OCI-LY1 (cell line): ENCODE measurements around the gene PLEKHG3.

ENCODE experiments used
- H2AFZ ChIP-seq: fragments of 200-600 bp; sonication (generic), shearing (Covaris generic); 2 replicates; pipeline ENCODE4 v1.6.0; 2014; ENCODE audit warnings: antibody characterized with exemption, mild to moderate bottlenecking, low read length
- H3F3A ChIP-seq: fragments of 200-600 bp; sonication (generic), shearing (Covaris generic); 2 replicates; pipeline ENCODE4 v1.6.0; 2014; ENCODE audit warnings: mild to moderate bottlenecking, antibody characterized with exemption, low read length, moderate library complexity; ENCODE audit not compliant: insufficient read depth
- H3K27ac ChIP-seq: fragments of 200-600 bp; sonication (generic); 2 replicates; pipeline ENCODE4 v1.5.1; 2014; ENCODE audit warnings: low read length, mixed run types, mild to moderate bottlenecking, low read depth; ENCODE audit not compliant: poor library complexity, severe bottlenecking
- H3K27me3 ChIP-seq: fragments of 200-600 bp; sonication (generic); 2 replicates; pipeline ENCODE4 v1.6.0; 2014; ENCODE audit warnings: antibody characterized with exemption, mild to moderate bottlenecking, low read length, moderate library complexity; ENCODE audit not compliant: insufficient read depth
- H3K36me3 ChIP-seq: fragments of 200-600 bp; sonication (generic); 2 replicates; pipeline ENCODE4 v1.6.1; 2014; ENCODE audit warnings: mild to moderate bottlenecking, antibody characterized with exemption, low read length, moderate library complexity, mixed read lengths; ENCODE audit not compliant: insufficient read depth
- H3K4me1 ChIP-seq: fragments of 200-600 bp; sonication (generic); 2 replicates; pipeline ENCODE4 v1.5.1; 2014; ENCODE audit warnings: mild to moderate bottlenecking, low read length, moderate library complexity; ENCODE audit not compliant: insufficient read depth, severe bottlenecking
- H3K4me2 ChIP-seq: fragments of 200-600 bp; sonication (generic), shearing (Covaris generic); 2 replicates; pipeline ENCODE4 v1.6.1; 2014; ENCODE audit warnings: low read length
- H3K4me3 ChIP-seq: fragments of 200-600 bp; sonication (generic); 2 replicates; pipeline ENCODE4 v1.5.1; 2014; ENCODE audit warnings: low read length, low read depth, mild to moderate bottlenecking, mixed read lengths; ENCODE audit not compliant: poor library complexity, severe bottlenecking
- H3K79me2 ChIP-seq: fragments of 200-600 bp; shearing (Covaris generic); 2 replicates; pipeline ENCODE4 v1.6.1; 2016; ENCODE audit warnings: mixed run types, low read length, mixed read lengths; ENCODE audit not compliant: insufficient read depth
- H3K9ac ChIP-seq: fragments of 200-600 bp; sonication (generic), shearing (Covaris generic); 2 replicates; pipeline ENCODE4 v1.6.1; 2014; ENCODE audit warnings: mild to moderate bottlenecking, low read length, mixed read lengths
- H3K9me2 ChIP-seq: fragments of 200-600 bp; sonication (generic), shearing (Covaris generic); 2 replicates; pipeline ENCODE4 v1.6.1; 2014; ENCODE audit warnings: low read depth, mild to moderate bottlenecking, low read length, mixed read lengths
- H3K9me3 ChIP-seq: fragments of 200-600 bp; shearing (Covaris generic); 2 replicates; pipeline ENCODE4 v1.6.1; 2014; ENCODE audit warnings: low read length, mixed read lengths
- H4K20me1 ChIP-seq: fragments of 200-600 bp; sonication (generic), shearing (Covaris generic); 2 replicates; pipeline ENCODE4 v1.6.0; 2016; ENCODE audit warnings: mild to moderate bottlenecking, low read length; ENCODE audit not compliant: insufficient read depth
- EZH2 ChIP-seq: fragments of 200-600 bp; sonication (generic), shearing (Covaris generic); IDR thresholded peaks from 2 replicates; pipeline ENCODE4 v1.8.0; 2017; ENCODE audit warnings: borderline replicate concordance, mixed run types, mild to moderate bottlenecking, antibody characterized with exemption, low read length, moderate library complexity, mixed read lengths
- TF ChIP-seq, protein P1 (sequence below): fragments of 200-600 bp; sonication (generic), shearing (Covaris generic); IDR thresholded peaks from 2 replicates; pipeline ENCODE4 v1.5.1; 2017; ENCODE audit warnings: mild to moderate bottlenecking, antibody characterized with exemption, low read length, moderate library complexity, mixed read lengths

The PLEKHG3 gene

DNA sequence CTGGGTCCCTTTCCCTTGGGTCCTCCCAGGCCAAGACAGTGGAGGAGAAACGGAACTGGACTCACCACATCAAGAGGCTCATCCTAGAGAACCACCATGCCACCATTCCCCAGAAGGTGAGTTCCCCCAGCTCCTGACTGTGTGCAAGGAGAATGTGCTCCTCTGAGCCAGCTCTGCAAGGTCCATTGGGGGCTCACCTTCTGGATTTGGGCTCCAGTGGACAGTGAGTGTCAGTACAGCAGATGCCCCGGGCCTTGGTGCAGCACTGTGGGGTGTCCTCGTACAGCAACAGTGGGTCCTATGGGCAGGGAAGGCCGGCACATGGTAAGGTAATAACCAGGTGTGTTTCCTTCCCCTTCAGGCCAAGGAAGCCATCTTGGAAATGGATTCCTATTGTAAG is 27.8 kb downstream of the PLEKHG3 start:
- H3K4me1 ChIP-seq: no peaks in the 10 kb centered on the region
- no peak overlapping the region for H3K9ac ChIP-seq
- no peaks in the 10 kb centered on the region for H3K36me3 ChIP-seq
- H4K20me1 ChIP-seq: no peaks in the 10 kb centered on the region
- H2AFZ ChIP-seq: no peak overlapping the region
- H3K79me2 ChIP-seq: no peaks in the 10 kb centered on the region
- H3K4me2 ChIP-seq: no peak overlapping the region
- H3K9me2 ChIP-seq: no peaks in the 10 kb centered on the region
- H3K27ac ChIP-seq: no peak overlapping the region
- H3F3A ChIP-seq: no peaks in the 10 kb centered on the region
- H3K4me3 ChIP-seq: no peak overlapping the region
- no peak for TF ChIP-seq EZH2
- TF ChIP-seq, protein P1, sequence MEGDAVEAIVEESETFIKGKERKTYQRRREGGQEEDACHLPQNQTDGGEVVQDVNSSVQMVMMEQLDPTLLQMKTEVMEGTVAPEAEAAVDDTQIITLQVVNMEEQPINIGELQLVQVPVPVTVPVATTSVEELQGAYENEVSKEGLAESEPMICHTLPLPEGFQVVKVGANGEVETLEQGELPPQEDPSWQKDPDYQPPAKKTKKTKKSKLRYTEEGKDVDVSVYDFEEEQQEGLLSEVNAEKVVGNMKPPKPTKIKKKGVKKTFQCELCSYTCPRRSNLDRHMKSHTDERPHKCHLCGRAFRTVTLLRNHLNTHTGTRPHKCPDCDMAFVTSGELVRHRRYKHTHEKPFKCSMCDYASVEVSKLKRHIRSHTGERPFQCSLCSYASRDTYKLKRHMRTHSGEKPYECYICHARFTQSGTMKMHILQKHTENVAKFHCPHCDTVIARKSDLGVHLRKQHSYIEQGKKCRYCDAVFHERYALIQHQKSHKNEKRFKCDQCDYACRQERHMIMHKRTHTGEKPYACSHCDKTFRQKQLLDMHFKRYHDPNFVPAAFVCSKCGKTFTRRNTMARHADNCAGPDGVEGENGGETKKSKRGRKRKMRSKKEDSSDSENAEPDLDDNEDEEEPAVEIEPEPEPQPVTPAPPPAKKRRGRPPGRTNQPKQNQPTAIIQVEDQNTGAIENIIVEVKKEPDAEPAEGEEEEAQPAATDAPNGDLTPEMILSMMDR: no peak
- H3K27me3 ChIP-seq: no peaks in the 10 kb centered on the region
- H3K9me3 ChIP-seq: no peaks in the 10 kb centered on the region

DNA sequence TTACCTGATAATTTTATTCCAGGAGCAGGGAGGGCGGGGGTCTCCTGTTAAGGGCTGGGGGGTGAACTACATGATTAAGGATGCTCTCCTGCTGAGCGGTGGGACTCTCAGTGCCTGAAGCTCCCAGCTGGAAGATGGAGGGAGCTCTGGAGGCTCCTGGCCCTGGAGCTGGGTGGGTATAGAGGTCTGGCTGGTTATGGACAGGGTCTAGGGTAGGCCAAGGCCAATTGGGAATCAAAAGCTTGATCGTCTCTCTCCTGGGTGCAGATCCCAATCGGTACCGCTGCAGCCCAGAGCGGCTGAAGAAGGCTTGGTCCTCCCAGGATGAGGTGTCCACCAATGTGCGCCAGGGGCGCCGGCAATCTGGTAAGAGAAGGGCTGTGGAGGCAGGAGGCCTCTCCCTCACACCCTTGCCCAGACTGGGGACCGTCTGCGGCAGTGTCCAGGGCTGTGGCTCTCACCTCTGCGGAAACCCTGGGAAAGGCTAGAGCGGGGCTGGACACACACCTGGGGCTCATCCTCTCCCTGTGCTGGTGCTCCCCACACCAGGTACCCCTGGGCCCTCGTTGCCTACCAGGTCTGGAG is 28.4 kb downstream of the PLEKHG3 start:
- TF ChIP-seq EZH2: no peak
- TF ChIP-seq, protein P1: no peak
- Histone ChIP-seq H3K9me3 (no peaks in the 10 kb centered on the region), H2AFZ (no peak overlapping the region), H3K36me3 (no peaks in the 10 kb centered on the region), H3K27me3 (no peaks in the 10 kb centered on the region), H3K4me1 (no peaks in the 10 kb centered on the region), H4K20me1 (no peaks in the 10 kb centered on the region), H3K27ac (no peak overlapping the region), H3K4me2 (no peak overlapping the region), H3K9ac (no peak overlapping the region), H3K9me2 (no peaks in the 10 kb centered on the region), H3K4me3 (no peak overlapping the region), H3F3A (no peaks in the 10 kb centered on the region), H3K79me2 (no peaks in the 10 kb centered on the region)

DNA sequence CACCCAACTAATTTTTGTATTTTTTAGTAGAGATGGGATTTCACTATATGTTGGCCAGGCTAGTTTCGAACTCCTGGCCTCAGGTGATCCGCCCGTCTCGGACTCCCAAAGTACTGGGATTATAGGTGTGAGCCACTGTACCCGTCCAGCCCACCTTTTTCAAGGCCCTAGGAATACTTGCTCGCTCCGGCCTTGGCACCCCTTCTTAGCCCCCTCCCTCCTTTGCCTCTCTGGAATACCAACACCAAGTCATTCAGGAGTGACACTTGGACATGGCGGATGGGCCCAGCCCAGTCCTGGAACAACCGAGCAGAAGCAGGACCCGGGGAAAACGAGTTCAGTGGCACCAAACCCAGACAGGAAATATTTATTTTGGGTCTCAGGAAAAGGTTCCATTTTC is 29.1 kb downstream of the PLEKHG3 start:
- no peak overlapping the region for H2AFZ ChIP-seq
- TF ChIP-seq, protein P1: no peak
- TF ChIP-seq EZH2: no peak
- no peak overlapping the region for H3K27ac ChIP-seq
- H3K36me3 ChIP-seq: no peaks in the 10 kb centered on the region
- H3K4me2 ChIP-seq: no peak overlapping the region
- no peak overlapping the region for H3K4me3 ChIP-seq
- no peaks in the 10 kb centered on the region for H3K9me3 ChIP-seq
- no peaks in the 10 kb centered on the region for H3F3A ChIP-seq
- H4K20me1 ChIP-seq: no peaks in the 10 kb centered on the region
- no peaks in the 10 kb centered on the region for H3K4me1 ChIP-seq
- H3K9ac ChIP-seq: no peak overlapping the region
- no peaks in the 10 kb centered on the region for H3K27me3 ChIP-seq
- H3K9me2 ChIP-seq: no peaks in the 10 kb centered on the region
- H3K79me2 ChIP-seq: no peaks in the 10 kb centered on the region
